Liver (tissue), 9 donors: Measurements from ENCODE around the gene RASIP1. TPM values are rescaled to one million over a fixed set of nuclear protein-coding genes. Genes with fewer than 3 reads are reported as not detected.

Experiments used
- DNase-seq: peaks from one replicate; pipeline ENCODE4 v3.0.0-alpha.2; 2017; ENCODE audit warnings: low spot score
- H3K27ac ChIP-seq, 2 donors: one replicate each; pipeline ENCODE4 v1.7.0; 2013; ENCODE audit warnings: inconsistent platforms in 2 of 2, low read length in 2 of 2, control low read depth in 1 of 2, low read depth in 1 of 2, mild to moderate bottlenecking in 1 of 2
- H3K27me3 ChIP-seq, 4 donors: one replicate each; pipeline versions ENCODE4 v1.6.1 to v1.7.0; 2013; ENCODE audit warnings: low read length in 3 of 4, inconsistent platforms in 1 of 4, mild to moderate bottlenecking in 1 of 4, moderate library complexity in 1 of 4; ENCODE audit not compliant: control insufficient read depth in 4 of 4, insufficient read depth in 4 of 4
- H3K36me3 ChIP-seq, 4 donors: one replicate each; pipeline versions ENCODE4 v1.6.1 to v1.7.0; 2013; ENCODE audit warnings: low read length in 3 of 4, mild to moderate bottlenecking in 3 of 4, low read depth in 1 of 4, moderate library complexity in 1 of 4; ENCODE audit not compliant: control insufficient read depth in 4 of 4, insufficient read depth in 3 of 4
- H3K4me1 ChIP-seq, 4 donors: one replicate each; pipeline versions ENCODE4 v1.6.1 to v1.7.0; 2013; ENCODE audit warnings: low read length in 3 of 4, mild to moderate bottlenecking in 3 of 4, moderate library complexity in 1 of 4; ENCODE audit not compliant: control insufficient read depth in 4 of 4, insufficient read depth in 4 of 4
- H3K4me3 ChIP-seq, 3 donors: one replicate each; pipeline versions ENCODE4 v1.6.1 to v1.7.0; 2013; ENCODE audit warnings: low read length in 3 of 3, control low read depth in 1 of 3, low read depth in 1 of 3, mild to moderate bottlenecking in 1 of 3
- H3K9ac ChIP-seq, 2 donors: one replicate each; pipeline ENCODE4 v1.7.0; 2013; ENCODE audit warnings: low read length in 2 of 2, mild to moderate bottlenecking in 2 of 2, moderate library complexity in 2 of 2, control low read depth in 1 of 2, low read depth in 1 of 2
- H3K9me3 ChIP-seq, 4 donors: one replicate each; pipeline versions ENCODE4 v1.6.1 to v1.7.0; 2013; ENCODE audit warnings: low read length in 3 of 4; ENCODE audit not compliant: control insufficient read depth in 4 of 4
- FOXA1 ChIP-seq: IDR thresholded peaks from 2 replicates; pipeline ENCODE4 v1.6.1; 2016; ENCODE audit warnings: antibody characterized with exemption
- GABPA ChIP-seq, 2 donors: IDR thresholded peaks in 1 of 2; conservative IDR thresholded peaks in 1 of 2; 2 replicates each; pipeline ENCODE4 v1.6.1; 2016; ENCODE audit warnings: antibody characterized with exemption in 2 of 2, mild to moderate bottlenecking in 1 of 2, moderate library complexity in 1 of 2
- HNF4A ChIP-seq, 2 donors: conservative IDR thresholded peaks; 2 replicates each; pipeline ENCODE4 v1.6.1; 2016; ENCODE audit warnings: antibody characterized with exemption in 2 of 2, mild to moderate bottlenecking in 2 of 2
- HNF4G ChIP-seq: IDR thresholded peaks from 2 replicates; pipeline ENCODE4 v1.6.1; 2016; ENCODE audit warnings: antibody characterized with exemption
- MAX ChIP-seq: IDR thresholded peaks from 2 replicates; pipeline ENCODE4 v1.6.1; 2016; ENCODE audit warnings: antibody characterized with exemption
- RAD21 ChIP-seq, 2 donors: IDR thresholded peaks; 2 replicates each; pipeline ENCODE4 v1.6.1; 2016; ENCODE audit warnings: antibody characterized with exemption in 2 of 2, mild to moderate bottlenecking in 2 of 2
- SP1 ChIP-seq: IDR thresholded peaks from 2 replicates; pipeline ENCODE4 v1.6.1; 2018; ENCODE audit warnings: antibody characterized with exemption, mild to moderate bottlenecking
- TAF1 ChIP-seq: conservative IDR thresholded peaks from 2 replicates; pipeline ENCODE4 v1.6.1; 2016; ENCODE audit warnings: antibody characterized with exemption, mild to moderate bottlenecking
- YY1 ChIP-seq: IDR thresholded peaks from 2 replicates; pipeline ENCODE4 v1.6.1; 2016; ENCODE audit warnings: antibody characterized with exemption, mild to moderate bottlenecking
- ZBTB33 ChIP-seq: IDR thresholded peaks from 2 replicates; pipeline ENCODE4 v1.6.1; 2016; ENCODE audit warnings: antibody characterized with exemption
- WGBS: extraction: QIAGEN DNeasy Blood & Tissue Kit; methylation state at CpG from one replicate; pipeline ENCODE4 v1.1.7; 2013; 5-methylcytosine and 5-hydroxymethylcytosine counted together
- polyA plus RNA-seq, 2 donors: library from polyadenylated mRNA; stranded (reverse) in 1 of 2; unstranded in 1 of 2; fragments of 200-250 nt in 1 of 2; fragments of >200 nt in 1 of 2; fragmentation: Nextera tagmentation in 1 of 2; extraction: Ambion mirVana in 1 of 2; gene quantifications; one replicate each; pipeline versions ENCODE4 v1.2.1 to v1.2.3, GENCODE V29; 2013 to 2015
- total RNA-seq, 2 donors: library from RNA; depleted of rRNA; stranded (reverse); fragments of >200 nt; gene quantifications; one replicate each; pipeline ENCODE4 v1.2.3, GENCODE V29; 2014
- TF ChIP-seq, protein P1 (sequence below): IDR thresholded peaks from 2 replicates; pipeline ENCODE4 v1.6.1; 2016; ENCODE audit warnings: antibody characterized with exemption, mild to moderate bottlenecking
- donor health status: healthy.
- donor health status: healthy.
- donor health status: healthy.
- donor health status: healthy.
- donor health status: healthy.

Gene RASIP1
- total and polyA plus RNA-seq, 4 donors: 1.8 to 5.4 (median 4.5) TPM

DNA sequence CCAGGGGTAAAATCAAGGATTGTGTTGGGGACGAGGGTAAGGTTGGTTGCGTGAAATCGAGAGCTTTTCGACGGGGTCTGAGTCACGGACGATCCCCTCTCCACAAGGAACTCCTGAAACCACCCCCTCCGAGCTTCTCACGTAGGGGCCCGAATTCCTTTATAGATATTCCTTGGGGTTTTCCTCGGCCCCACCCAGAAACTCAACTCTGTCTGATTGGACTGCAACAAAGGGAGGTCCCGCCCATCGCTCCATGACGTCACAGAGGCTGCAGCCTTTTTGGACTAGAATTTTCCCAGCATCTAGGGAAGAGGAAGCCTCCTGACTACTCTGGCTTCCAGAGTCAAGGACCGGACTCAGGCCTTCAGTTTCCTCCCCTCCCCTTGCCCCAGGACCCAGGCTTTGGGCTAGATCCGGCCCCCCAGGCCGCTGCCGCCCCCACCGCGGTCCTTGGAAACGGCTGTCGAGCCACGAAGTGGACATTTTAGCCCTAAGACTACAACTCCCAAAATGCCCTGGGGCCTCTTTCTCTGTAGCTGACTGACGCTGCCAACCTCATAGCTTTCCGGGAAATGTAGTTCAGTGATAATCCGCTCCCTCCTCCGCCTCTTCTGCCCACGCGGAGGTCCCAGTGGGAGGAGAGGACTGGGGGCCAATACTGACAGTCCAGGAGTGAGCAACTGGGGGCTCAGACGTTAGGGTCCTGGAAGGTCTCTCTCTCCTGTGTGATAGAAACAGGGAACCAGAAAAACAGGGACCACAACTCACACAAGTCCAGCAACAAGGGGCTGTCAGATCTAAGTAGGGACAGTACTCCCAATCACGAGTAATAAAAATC, 6.5 kb upstream of the RASIP1 start, which contains the start of gene IZUMO1:
IZUMO1 (minus strand) TSS at position 172 of the 838 bp plus-strand sequence. CDS start 1,050 bp downstream, outside the sequence.
- no peaks in the 10 kb centered on the region for H3K27me3 ChIP-seq
- H3K27ac ChIP-seq: peak within 1 kb of the TSS in 1 of 2 donors; percentile 55
- H3K4me1 ChIP-seq: peaks cover 0 to 2% (median 0%) of the 10 kb centered on the region in 4 donors
- H3K4me3 ChIP-seq: peak within 1 kb of the TSS in 1 of 3 donors; percentile 10
- H3K9me3 ChIP-seq: no peaks in the 10 kb centered on the region
- no peak for TF ChIP-seq GABPA (IDR thresholded peaks at IDR 0.05 in 1 of 2, conservative IDR thresholded peaks at IDR 0.05 in 1 of 2)
- TF ChIP-seq HNF4A (conservative IDR thresholded peaks at IDR 0.05): peak in 1 of 2 donors; percentile 13
- TF ChIP-seq RAD21 (IDR thresholded peaks at IDR 0.05): no peak
- TF ChIP-seq HNF4G: no peak
- TF ChIP-seq YY1: peak; percentile 20
- no peaks in the 10 kb centered on the region for H3K36me3 ChIP-seq
- H3K9ac ChIP-seq: no peak within 1 kb of the TSS
- 17% methylated on average over 31 of the region's 31 CpGs for WGBS
- peak; percentile 89 for DNase-seq

GRCh38 chr19:48746110-48746509, 5.7 kb upstream of the RASIP1 start:
- Histone ChIP-seq H3K27me3 (no peaks in the 10 kb centered on the region), H3K36me3 (no peaks in the 10 kb centered on the region), H3K27ac (no peak overlapping the region), H3K9ac (no peak overlapping the region), H3K9me3 (no peaks in the 10 kb centered on the region), H3K4me3 (no peak overlapping the region), H3K4me1 (peaks cover 0 to 2% (median 0%) of the 10 kb centered on the region in 4 donors)
- 73% methylated on average over 8 of the region's 8 CpGs for WGBS
- DNase-seq: no peak
- no peak for TF ChIP-seq FOXA1
- no peak for TF ChIP-seq SP1
- no peak for TF ChIP-seq TAF1
- TF ChIP-seq, protein P1, sequence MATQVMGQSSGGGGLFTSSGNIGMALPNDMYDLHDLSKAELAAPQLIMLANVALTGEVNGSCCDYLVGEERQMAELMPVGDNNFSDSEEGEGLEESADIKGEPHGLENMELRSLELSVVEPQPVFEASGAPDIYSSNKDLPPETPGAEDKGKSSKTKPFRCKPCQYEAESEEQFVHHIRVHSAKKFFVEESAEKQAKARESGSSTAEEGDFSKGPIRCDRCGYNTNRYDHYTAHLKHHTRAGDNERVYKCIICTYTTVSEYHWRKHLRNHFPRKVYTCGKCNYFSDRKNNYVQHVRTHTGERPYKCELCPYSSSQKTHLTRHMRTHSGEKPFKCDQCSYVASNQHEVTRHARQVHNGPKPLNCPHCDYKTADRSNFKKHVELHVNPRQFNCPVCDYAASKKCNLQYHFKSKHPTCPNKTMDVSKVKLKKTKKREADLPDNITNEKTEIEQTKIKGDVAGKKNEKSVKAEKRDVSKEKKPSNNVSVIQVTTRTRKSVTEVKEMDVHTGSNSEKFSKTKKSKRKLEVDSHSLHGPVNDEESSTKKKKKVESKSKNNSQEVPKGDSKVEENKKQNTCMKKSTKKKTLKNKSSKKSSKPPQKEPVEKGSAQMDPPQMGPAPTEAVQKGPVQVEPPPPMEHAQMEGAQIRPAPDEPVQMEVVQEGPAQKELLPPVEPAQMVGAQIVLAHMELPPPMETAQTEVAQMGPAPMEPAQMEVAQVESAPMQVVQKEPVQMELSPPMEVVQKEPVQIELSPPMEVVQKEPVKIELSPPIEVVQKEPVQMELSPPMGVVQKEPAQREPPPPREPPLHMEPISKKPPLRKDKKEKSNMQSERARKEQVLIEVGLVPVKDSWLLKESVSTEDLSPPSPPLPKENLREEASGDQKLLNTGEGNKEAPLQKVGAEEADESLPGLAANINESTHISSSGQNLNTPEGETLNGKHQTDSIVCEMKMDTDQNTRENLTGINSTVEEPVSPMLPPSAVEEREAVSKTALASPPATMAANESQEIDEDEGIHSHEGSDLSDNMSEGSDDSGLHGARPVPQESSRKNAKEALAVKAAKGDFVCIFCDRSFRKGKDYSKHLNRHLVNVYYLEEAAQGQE: no peak
- TF ChIP-seq MAX: no peak
- no peak for TF ChIP-seq YY1
- TF ChIP-seq ZBTB33: no peak
